Stimulated activated CD8-positive, alpha-beta memory T cell treated with anti-CD3 and anti-CD28 coated beads, Interleukin-2, amount 100 ng/mL, for 1 hour (primary cell): ENCODE measurements around the gene ALS2.

Source experiments
- DNase-seq, 2 donors: peaks; one replicate each; pipeline ENCODE4 v3.0.0-alpha.2; 2020; ENCODE audit warnings: low read depth in 2 of 2

ALS2 gene

DNA sequence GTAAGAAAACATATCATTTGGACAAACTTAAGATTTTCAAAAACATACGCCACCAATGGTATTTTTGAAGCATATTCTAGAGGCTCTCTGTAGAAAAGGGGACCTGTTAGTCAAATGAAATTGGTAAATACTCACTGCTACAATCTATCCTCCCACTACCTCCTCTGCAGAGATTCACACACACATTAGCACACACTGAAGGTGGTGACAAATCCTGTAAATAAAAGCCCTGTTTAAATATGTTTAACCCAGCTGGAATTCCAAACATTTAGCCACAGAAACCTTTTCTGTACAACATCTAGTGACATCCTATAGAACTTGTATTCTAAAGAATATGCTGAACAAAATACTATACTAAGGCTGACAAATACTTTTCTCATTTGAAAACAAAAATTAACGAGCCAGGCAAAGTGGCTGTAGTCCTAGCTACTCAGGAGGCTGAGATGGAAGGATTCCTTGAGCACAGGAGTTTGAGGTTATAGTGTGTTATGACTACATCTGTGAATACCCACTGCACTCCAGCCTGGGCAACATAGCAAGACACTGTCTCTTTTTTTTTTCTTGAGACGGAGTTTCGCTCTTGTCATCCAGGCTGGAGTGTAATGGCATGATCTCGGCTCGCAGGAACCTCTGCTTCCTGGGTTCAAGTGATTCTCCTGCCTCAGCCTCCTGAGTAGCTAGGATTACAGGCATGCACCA lies 25.9 kb downstream of the ALS2 start:
- no peak for DNase-seq

DNA sequence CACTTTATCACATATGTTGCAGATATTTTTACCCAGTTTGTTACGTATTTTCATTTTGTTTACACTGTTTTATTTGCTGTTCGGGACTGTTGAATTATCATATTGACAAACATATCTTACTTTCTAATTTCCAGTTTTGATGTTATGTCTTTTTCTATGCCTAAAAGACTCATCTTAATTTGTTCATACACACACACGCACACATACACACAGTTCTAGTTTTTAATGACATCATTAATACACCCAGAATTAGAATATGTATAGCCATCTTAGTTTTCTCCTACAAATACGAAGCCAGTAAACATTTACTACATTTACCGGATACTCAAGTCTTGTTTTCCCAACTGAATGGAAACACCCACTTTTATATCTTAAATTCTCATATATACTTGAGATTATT lies 29.2 kb downstream of the ALS2 start:
- DNase-seq, result no peak

DNA sequence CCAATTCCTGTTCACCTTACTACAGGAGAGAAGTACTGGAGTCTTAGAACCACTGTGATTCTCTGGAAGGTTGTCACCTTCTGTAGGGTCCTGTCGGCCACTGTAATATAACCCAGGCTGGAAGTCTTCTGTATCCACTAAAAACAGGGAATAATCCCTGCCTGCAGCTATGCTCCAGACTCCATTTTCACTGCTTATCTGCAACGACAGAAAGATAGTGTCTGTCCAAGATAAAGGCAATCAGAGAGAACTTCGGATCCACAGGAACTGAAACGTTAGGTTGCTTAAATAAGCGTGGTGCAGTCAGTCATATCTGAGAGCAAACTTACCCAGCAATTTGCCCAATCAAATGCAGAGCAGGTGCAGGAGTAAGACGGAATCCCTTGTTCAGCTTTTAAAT lies 34.2 kb downstream of the ALS2 start:
- DNase-seq, result no peak

DNA sequence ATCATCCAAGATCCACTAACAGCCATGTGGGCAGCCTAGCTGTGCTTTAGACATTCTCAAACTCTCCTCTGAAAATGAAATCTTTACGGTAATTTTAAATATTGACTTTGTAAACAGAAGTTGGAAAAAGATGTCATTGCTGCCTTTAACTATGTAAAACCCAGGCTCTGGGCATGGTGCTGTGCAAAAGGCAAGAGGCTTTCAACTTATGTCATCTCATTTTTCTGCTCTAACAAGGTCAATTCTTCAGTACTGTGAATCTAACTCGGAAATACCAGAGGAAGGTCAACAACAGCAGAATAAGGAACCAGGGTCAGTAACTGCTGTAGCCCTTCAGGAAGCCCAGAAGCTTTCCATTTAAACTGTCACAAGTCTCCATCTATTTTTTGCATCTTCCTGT lies 45.2 kb downstream of the ALS2 start:
- DNase-seq, result no peak

DNA sequence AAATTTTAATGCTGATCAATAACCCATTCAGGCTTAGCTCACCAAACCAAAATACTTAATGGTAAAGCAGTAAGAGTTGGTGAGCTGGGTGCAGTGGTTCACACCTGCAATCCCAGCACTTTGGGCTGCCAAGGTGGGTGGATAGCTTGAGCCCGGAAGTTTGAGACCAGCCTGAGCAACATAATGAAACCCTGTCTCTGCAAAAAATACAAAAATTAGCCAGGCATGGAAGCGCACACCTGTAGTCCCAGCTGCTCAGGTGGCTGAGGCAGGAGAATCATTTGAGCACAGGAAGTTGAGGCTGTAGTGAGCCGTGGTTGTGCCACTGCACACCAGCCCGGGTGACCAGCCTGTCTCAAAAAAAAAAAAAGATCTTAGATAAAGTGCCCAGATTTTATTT lies 46.6 kb downstream of the ALS2 start:
- no peak for DNase-seq

DNA sequence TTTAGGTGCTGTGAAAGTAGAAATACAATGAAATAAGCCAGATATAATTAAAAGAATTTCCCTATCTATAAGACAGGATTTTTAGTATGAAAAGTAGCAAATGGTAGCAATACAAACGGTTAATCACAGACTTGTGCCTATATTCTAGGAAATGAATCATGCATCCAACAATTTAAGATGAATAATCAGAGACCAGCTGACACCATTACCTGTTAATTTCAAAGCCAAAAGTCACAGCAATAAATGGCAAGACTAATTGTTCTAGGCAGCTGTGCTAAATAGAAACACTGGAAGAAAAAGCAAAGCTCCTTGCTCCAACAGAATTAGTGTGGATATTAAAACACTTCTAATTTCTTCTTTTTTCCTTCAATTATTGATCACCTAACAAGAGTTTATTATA lies 47.2 kb downstream of the ALS2 start:
- no peak for DNase-seq

DNA sequence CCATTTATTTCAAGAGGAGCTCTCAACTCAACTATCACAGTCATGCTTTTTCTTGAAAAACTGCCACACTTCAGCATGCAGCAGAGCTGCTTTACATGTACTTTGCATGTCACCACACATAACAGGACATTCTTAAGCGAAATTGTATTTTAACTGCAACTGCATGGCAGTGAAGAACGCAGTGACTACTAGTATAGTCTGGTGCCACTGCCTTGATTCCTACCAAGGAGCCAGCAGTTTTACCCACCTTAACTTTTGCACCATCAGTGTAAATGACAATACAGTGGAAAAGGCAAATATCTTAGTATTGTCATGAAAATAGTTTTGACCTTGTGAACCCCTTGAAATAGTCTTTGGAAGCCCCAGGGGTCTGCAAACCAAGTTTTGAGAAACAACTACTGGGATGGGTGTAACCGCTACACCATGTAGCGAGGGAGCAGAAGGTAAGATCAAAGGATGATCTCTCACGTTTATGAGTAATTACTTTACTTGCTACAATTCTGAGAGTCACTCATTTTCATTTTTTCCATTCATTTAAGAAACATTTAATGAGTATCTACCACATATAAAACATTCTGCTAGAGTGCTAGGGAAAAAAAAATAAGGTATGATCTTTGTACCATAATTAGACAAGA lies 50.0 kb downstream of the ALS2 start:
- DNase-seq, result no peak

DNA sequence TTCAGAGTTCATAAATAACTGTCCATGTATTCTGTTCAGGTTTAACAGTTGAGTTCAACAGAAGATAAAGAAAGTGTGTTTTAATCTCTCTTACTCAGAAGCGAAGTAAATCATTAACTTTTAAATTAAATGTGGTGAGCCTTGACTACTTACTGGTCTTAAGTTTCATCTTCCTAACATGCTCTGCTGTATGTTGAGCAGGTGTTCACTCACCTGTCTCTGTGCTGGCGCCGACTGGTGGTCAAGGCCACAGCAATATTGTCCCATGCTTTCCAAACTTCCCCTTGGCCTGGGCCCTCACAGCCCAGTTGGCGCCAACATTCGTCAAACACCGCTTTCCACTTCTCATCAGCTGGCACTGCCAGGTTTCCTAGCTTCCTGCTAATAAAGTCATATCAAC lies 65.3 kb downstream of the ALS2 start:
- no peak for DNase-seq

DNA sequence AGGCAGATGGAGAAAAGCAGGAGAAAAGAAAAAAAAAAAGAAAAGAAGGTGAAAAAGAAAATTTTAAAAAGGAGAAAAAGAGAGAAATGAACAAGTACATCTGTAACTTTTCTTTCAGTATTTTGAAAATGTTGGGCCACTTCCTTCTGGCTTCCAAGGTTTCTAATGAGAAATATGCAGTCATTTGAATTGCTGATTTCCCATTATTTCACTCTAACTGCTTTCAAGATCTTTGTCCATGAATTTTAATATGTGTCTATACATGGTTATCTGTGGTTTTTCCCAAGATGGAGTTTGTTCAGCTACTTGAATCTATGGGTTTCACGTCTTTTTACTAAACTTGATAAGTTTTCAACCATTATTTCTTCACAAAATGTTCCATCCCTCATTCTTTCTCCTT lies 68.0 kb downstream of the ALS2 start:
- DNase-seq, result no peak

DNA sequence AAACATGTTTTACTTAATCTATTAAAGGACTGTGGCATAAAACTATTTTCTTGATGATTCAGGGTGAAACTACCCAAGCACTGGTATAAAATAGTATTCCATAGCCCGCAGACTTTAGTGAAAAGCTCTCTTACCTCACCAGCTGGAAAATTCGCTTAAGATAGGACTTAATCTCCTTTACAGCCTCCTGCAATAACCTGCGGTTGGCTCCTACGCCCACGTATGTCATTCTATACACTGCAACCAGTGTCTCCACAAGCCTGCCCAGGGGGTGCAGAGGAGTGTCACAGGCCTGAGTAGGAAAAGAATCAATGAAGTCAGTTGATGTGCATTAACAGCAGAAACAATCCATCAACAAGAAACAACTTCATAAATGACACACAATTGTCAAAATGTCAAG lies 71.0 kb downstream of the ALS2 start:
- DNase-seq, result no peak

DNA sequence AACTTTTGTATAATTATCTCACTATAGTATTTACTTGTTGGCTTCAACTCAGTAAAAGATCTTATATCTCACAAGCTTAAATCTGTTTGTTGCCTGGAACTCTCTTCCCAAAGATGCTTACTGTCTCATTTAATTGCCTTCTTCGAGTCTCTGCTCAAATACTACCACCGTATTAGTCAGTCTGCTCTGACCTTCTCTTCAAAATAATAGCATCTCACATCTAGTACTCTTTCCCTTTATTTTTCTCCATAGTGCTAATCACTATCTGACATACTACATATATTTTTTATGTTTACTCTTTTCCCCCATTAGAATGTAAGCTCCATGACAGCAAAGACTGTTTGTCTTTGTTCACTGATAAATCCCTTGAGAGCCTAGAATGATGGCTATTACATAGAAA lies 71.7 kb downstream of the ALS2 start:
- no peak for DNase-seq

DNA sequence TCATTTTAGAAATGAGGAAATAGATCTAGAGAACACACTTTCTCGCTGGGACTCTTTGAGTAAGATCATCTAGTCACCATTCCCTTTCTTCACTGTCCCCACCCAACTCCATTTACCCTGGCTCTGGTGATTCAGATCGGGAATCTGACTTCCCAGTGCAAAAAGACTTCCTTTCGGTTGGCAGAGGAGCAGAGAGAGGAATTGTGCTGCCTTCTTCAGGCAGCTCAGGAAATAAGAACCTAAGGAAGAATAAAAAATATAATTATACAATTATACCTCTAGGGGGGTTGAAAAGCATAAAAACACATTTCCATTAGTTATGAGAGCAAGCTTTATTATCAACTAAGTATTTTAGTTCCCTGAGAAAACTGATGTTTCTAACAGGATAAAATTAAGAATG lies 73.0 kb downstream of the ALS2 start:
- no peak for DNase-seq

DNA sequence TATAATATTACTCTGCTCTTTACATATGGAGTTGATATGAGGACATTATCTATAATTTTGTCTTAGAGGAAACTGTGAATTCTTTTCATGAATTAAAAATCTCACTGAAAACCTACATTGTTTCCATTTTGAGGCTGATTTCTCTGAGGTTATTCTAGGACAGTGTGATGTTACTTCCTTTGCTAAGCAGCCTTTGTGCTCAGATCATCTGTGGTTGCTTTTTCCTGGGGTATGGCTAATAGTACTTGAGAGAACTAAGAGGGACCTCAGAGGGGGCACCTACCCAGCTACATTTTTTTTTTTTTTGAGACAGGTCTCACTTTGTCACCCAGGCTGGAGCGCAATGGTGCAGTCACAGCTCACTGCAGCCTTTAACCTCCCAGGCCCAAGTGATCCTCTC lies 73.6 kb downstream of the ALS2 start:
- DNase-seq, result no peak

DNA sequence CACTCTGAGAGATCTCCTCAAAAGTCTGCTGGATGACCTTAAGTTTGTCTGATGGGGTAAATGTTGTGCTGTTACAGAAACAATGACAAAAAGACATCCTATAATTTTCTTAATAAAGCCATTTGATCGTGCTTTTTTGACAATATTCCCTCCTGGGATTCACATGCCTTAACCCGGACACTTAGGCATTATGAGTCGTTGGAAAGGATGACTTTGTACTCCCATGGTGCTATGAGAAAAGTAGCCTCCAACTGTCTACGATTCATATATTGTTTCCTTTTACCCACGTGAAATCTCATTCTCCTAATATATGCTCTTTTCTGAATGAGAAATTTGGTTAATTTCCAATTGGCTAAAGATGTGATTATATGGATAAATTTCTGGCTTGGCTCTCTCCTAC lies 76.2 kb downstream of the ALS2 start:
- DNase-seq, result no peak

DNA sequence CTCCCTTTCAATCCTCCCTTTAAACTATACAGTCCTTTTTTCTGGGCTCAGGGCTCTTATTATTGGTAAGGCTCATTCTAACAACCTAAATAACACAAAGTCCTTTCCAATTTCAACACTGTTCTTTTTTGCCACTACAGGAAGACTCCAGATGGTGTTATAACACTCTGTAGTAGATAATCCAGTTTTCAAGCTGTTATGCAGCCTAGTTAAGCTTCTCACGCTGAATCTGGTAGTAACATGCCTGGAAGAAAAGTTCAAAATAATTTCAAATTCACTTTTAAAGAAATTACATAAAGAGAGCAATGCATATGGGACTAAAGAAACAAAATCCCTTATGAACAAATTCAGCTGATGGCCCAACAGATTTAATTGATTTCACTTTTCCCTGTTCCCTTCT lies 79.1 kb downstream of the ALS2 start:
- DNase-seq, result no peak

DNA sequence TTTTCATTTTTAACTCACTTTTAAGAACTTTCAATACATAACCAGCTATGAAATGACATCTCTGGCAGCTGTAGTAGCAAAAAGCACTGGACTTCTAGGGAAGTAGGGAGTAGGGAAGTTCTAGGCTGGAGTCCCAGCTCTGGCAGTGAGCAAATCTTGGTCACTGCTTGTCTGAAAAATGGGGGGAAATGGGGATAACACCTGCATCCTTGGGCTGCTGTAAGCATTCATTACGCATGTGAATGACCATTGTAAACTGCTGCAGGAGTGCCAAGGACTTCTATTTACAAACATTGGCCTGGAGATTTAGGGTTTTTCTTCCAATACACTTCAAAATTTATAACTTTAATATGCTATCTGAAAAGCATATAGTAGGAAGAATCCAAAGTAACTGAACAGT lies 81.3 kb downstream of the ALS2 start:
- no peak for DNase-seq

DNA sequence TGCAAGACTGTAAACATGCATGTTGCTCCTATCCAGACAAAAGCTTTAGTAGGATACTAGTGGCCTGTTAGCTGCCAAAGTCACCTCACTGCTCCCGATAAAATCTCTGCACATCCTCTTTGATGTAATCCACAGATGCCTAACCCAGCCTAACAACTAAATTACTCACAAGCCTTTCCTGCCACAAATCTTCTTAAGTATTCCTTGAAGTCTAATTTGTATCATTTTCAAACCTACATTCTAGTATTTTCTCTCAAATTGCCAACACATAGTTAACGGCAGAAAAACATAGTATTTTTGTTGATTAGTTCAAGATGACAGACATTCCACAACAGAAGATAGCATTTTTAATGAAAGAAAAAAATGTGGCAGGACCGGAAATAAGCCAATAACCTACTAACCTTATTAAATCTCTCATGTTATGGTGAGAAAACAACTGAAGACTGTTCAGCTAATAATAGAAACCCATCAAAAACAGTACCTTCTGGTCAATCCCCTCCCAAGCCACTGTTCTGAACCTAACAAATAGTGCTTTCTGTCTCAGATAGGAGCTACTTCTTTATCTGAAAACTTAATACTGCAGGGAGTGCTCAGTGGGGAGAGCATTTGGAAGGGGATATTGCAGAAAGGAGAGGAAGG lies 82.0 kb downstream of the ALS2 start, which contains the start of gene MPP4:
Gene MPP4, minus strand, starts transcription at position 57 of the 639 bp plus-strand sequence. CDS start 4,690 bp downstream, outside the sequence.
- no peak for DNase-seq

DNA sequence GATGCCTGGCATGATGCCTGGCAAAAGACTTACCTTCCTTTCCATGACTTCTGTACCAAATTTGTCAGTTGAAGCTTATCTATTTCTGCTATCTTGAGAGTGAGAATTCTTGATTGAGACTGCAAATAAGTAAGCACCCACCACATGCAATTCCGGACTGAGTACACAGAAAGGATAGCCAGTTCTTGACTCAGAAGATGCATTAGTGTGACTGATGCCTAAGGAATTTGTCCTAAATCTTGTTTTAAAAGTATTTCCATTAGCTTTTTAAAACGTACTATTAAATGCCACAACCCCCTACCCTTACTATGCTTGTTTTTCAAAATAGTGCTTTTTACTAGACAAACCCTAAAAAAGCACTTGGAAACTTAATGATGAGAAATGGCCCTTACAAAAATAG lies 82.8 kb downstream of the ALS2 start:
- no peak for DNase-seq

DNA sequence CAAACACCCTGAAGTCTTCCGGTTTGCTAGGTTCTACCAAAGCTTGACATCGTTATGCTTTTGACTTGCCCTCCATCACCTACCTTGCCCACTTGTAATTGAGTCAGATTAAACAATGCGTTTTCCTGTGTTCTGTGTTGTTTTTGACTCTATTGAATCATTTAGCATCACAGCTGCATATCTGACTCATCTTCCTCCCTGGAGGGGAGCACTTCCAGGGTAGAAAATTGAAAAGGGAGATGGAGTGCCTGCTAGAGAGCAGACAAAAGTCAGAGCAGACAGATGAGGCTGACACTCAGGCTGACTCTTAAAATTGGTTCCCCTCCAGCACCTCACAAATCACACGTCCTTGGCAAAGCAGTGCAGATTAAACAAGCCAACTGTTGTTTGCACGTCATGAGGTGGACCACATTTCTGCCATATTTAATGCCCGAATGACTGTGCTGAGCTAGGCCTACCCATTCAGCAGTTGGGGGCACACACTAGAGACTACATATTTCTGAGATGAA lies 84.5 kb downstream of the ALS2 start:
- DNase-seq, result no peak

DNA sequence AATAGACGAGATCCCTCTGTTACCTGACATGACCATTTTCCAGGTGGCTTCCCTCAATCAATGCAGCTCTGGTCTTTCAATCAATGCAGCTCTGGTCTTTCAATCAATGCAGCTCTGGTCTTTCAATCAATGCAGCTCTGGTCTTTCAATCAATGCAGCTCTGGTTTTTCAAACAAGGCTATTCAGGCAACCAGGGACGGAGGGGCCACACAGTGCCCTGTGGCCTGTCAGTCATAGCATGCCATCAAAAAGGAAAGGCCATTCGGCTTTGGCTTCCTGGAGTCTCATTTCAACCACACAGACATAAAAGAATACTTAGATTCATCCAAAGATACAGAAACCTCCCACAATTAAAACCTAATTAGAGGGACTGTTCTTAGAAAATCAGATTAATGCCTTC lies 95.6 kb downstream of the ALS2 start:
- DNase-seq, result no peak

DNA sequence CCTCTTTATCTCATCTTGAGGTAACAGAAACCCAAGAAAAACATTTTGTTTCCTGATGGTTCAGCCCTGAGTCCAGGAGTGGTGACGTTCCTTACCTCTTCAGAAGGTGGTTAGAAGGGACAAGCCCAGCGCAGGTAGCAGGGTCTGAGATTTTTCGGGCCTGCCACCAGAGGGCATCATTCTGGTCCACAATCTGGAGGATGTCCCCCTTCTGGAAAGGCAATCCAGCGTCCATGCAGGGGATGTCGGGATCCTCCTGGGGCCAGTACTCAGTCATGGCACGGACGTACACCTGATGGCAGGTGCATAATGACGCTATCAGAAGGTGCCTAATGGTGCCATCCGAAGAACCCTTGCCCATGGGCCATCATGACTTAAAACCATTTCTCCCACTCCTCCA lies 100.0 kb downstream of the ALS2 start:
- DNase-seq, result no peak

DNA sequence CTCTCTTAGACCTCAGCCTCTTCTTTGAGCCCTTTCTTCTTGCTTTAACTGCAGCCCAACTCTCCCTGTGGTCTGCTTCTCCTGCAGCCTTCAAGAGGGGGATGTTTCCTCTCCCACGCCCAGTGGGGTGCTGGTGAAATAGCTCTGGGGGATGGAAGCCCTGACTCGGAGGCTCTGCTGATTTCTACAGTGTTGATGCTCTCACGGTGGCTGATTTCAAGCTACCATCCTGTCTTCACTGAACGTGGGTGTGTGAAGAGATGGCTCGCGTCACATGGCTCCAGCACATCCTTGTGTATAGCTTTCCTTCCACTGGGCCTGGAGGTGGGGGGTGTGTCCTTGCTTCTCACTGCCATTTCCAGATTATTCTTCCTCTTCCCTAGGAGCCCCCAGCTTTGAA lies 102.3 kb downstream of the ALS2 start:
- DNase-seq, result no peak

DNA sequence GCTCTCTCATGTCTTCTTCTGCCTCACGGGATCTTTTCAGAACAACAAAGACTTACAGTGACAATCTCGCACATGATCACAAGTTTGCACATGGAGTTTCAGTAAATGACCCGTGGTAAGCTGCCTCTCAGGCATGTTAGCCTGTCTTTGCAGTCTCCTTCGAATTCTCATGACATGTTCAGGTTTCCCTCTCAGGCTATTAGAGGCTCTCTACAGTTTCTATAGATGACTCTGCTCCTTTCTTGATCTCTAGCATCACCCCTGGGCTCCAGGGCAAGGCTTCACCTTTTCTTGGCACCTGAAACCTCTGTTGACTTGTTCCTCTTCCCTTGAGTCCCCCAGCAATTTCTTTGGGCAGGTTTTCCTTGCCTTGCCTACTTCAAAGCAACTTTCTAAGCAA lies 105.3 kb downstream of the ALS2 start:
- DNase-seq, result no peak
